ENCODE data around the gene GPR75.
"Not testable (repeated sequence)": the region's sequence is repeated elsewhere in the genome, so short reads cannot be mapped to it uniquely, and the experiment has no call there.

Gene GPR75

DNA sequence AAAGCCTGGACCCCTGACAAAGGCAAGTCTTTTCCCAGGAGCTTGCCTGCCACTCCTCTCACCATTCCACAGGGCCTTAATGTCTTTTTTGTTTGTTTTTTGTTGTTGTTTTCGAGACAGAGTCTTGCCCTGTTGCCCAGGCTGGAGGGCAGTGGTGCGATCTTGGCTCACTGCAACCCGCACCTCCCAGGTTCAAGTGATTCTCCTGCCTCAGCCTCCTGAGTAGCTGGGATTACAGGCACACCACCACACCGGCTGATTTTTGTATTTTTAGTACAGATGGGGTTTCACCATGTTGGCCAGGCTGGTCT is 29.8 kb downstream of the GPR75 start:
- H3K9me3 ChIP-seq (ENCODE audit: control insufficient read depth in 5 of 5, low read length in 5 of 5); H3K27me3 ChIP-seq (ENCODE audit: control insufficient read depth in 5 of 5, insufficient read depth in 4 of 5, low read length in 5 of 5); H3K36me3 ChIP-seq (ENCODE audit: control insufficient read depth in 5 of 5, insufficient read depth in 5 of 5, low read length in 5 of 5); H3K4me3 ChIP-seq (ENCODE audit: low read depth in 1 of 5, low read length in 5 of 5); H3K9ac ChIP-seq (ENCODE audit: low read length in 5 of 5); H3K27ac ChIP-seq (ENCODE audit: low read depth, low read length): not testable (repeated sequence)
- H3K4me1 ChIP-seq (ENCODE audit: control insufficient read depth in 5 of 5, insufficient read depth in 5 of 5, low read length in 5 of 5), result peaks cover 0 to 25% (median 10%) of the 10 kb centered on the region in 5 donors

GRCh38 chr2:53829273-53829979 is 30.3 kb downstream of the GPR75 start:
- no peak overlapping the region for H3K9ac ChIP-seq (ENCODE audit: low read length in 5 of 5)
- no peaks in the 10 kb centered on the region for H3K27me3 ChIP-seq (ENCODE audit: control insufficient read depth in 5 of 5, insufficient read depth in 4 of 5, low read length in 5 of 5)
- no peak overlapping the region for H3K27ac ChIP-seq (ENCODE audit: low read depth, low read length)
- peaks cover 0 to 8% (median 3%) of the 10 kb centered on the region in 5 donors for H3K36me3 ChIP-seq (ENCODE audit: control insufficient read depth in 5 of 5, insufficient read depth in 5 of 5, low read length in 5 of 5)
- H3K9me3 ChIP-seq (ENCODE audit: control insufficient read depth in 5 of 5, low read length in 5 of 5), result peaks cover 0 to 3% (median 0%) of the 10 kb centered on the region in 5 donors
- H3K4me1 ChIP-seq (ENCODE audit: control insufficient read depth in 5 of 5, insufficient read depth in 5 of 5, low read length in 5 of 5), result peaks cover 0 to 25% (median 10%) of the 10 kb centered on the region in 5 donors
- H3K4me3 ChIP-seq (ENCODE audit: low read depth in 1 of 5, low read length in 5 of 5), result no peak overlapping the region

- Histone ChIP-seq H3K27me3 (ENCODE audit: control insufficient read depth in 5 of 5, insufficient read depth in 4 of 5, low read length in 5 of 5) (no peaks in the 10 kb centered on the region), H3K9ac (ENCODE audit: low read length in 5 of 5) (no peak overlapping the region), H3K4me3 (ENCODE audit: low read depth in 1 of 5, low read length in 5 of 5) (no peak overlapping the region), H3K27ac (ENCODE audit: low read depth, low read length) (no peak overlapping the region), H3K36me3 (ENCODE audit: control insufficient read depth in 5 of 5, insufficient read depth in 5 of 5, low read length in 5 of 5) (peaks cover 0 to 6% (median 3%) of the 10 kb centered on the region in 5 donors), H3K9me3 (ENCODE audit: control insufficient read depth in 5 of 5, low read length in 5 of 5) (peaks cover 0 to 3% (median 0%) of the 10 kb centered on the region in 5 donors), H3K4me1 (ENCODE audit: control insufficient read depth in 5 of 5, insufficient read depth in 5 of 5, low read length in 5 of 5) (peaks cover 0 to 25% (median 10%) of the 10 kb centered on the region in 5 donors)
These were observed 31.4 kb downstream of the GPR75 start for GRCh38 chr2:53828331-53828730.

- peaks cover 0 to 6% (median 3%) of the 10 kb centered on the region in 5 donors for H3K36me3 ChIP-seq (ENCODE audit: control insufficient read depth in 5 of 5, insufficient read depth in 5 of 5, low read length in 5 of 5)
- H3K4me1 ChIP-seq (ENCODE audit: control insufficient read depth in 5 of 5, insufficient read depth in 5 of 5, low read length in 5 of 5), result peaks cover 0 to 25% (median 10%) of the 10 kb centered on the region in 5 donors
- no peaks in the 10 kb centered on the region for H3K27me3 ChIP-seq (ENCODE audit: control insufficient read depth in 5 of 5, insufficient read depth in 4 of 5, low read length in 5 of 5)
- H3K9ac ChIP-seq (ENCODE audit: low read length in 5 of 5), result no peak overlapping the region
- H3K27ac ChIP-seq (ENCODE audit: low read depth, low read length), result peak overlapping the region; percentile 38
- no peak overlapping the region for H3K4me3 ChIP-seq (ENCODE audit: low read depth in 1 of 5, low read length in 5 of 5)
- peaks cover 0 to 3% (median 0%) of the 10 kb centered on the region in 5 donors for H3K9me3 ChIP-seq (ENCODE audit: control insufficient read depth in 5 of 5, low read length in 5 of 5)
These were observed 32.2 kb downstream of the GPR75 start for GRCh38 chr2:53827398-53828175.

DNA sequence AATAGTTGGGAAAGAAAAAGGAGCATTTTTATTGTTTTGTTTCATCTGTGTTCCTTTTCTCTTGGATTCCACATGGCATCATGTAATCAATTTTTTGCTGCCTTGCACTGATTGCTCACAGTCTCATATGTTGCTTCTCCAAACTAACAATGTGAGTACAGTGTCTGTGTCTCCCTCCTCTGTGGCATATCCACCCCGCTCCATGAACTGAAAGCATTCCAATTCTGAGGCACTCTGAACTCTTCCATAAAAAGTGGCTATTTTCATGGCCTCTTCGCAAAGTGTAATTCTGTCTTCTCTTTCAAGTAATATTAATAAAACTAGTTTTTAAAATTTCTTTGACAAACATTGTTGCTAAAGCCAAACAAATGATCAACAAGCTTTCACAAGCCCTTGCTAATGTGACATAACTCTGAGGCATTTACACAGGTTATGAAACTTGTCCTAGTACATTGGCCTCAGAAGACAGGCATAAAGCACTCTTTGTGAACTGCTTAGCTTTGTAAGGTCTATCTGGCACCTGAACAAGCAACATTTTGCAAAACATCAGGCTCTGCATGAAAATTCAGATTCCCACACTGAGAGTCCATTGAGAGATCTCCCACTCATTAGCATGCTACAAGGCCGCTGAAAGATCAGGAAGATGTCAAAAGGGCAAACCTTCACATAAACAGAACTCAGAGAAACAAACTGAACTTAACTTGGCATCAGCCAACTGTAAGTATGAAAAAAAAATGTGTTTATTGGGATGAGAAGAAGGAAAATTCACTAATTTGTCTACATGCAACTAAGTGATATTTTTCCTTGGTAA is 33.0 kb downstream of the GPR75 start:
- Histone ChIP-seq H3K27ac (ENCODE audit: low read depth, low read length) (peak overlapping the region; percentile 38), H3K27me3 (ENCODE audit: control insufficient read depth in 5 of 5, insufficient read depth in 4 of 5, low read length in 5 of 5) (no peaks in the 10 kb centered on the region), H3K4me3 (ENCODE audit: low read depth in 1 of 5, low read length in 5 of 5) (no peak overlapping the region), H3K36me3 (ENCODE audit: control insufficient read depth in 5 of 5, insufficient read depth in 5 of 5, low read length in 5 of 5) (peaks cover 0 to 6% (median 3%) of the 10 kb centered on the region in 5 donors), H3K9me3 (ENCODE audit: control insufficient read depth in 5 of 5, low read length in 5 of 5) (peaks cover 0 to 3% (median 0%) of the 10 kb centered on the region in 5 donors), H3K4me1 (ENCODE audit: control insufficient read depth in 5 of 5, insufficient read depth in 5 of 5, low read length in 5 of 5) (peaks cover 0 to 25% (median 10%) of the 10 kb centered on the region in 5 donors), H3K9ac (ENCODE audit: low read length in 5 of 5) (no peak overlapping the region)

DNA sequence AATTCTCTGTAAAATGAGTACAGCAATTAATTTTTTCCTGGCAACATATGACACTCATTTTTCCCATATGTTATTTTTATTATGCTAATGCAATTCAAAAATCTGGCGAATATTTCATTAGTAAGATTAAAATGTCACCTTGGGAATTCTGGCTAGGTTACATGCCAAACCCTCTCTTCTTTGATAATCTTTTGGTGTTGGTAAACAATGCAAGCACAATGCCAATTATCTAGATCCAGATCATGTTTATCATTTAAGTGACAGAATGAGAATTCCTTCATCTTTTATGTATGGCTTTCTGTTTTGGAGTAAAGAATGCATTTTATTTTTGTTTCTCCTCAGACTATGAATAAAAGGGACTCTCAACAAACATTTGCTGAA is 33.7 kb downstream of the GPR75 start:
- H3K4me3 ChIP-seq (ENCODE audit: low read depth in 1 of 5, low read length in 5 of 5), result no peak overlapping the region
- H3K9me3 ChIP-seq (ENCODE audit: control insufficient read depth in 5 of 5, low read length in 5 of 5), result peaks cover 0 to 3% (median 0%) of the 10 kb centered on the region in 5 donors
- peaks cover 0 to 25% (median 10%) of the 10 kb centered on the region in 5 donors for H3K4me1 ChIP-seq (ENCODE audit: control insufficient read depth in 5 of 5, insufficient read depth in 5 of 5, low read length in 5 of 5)
- peak overlapping the region in 1 of 5 donors; percentile 6 for H3K9ac ChIP-seq (ENCODE audit: low read length in 5 of 5)
- no peaks in the 10 kb centered on the region for H3K36me3 ChIP-seq (ENCODE audit: control insufficient read depth in 5 of 5, insufficient read depth in 5 of 5, low read length in 5 of 5)
- H3K27ac ChIP-seq (ENCODE audit: low read depth, low read length), result peak overlapping the region; percentile 38
- no peaks in the 10 kb centered on the region for H3K27me3 ChIP-seq (ENCODE audit: control insufficient read depth in 5 of 5, insufficient read depth in 4 of 5, low read length in 5 of 5)

GRCh38 chr2:53823639-53824038 is 36.1 kb downstream of the GPR75 start:
- not testable (repeated sequence) for H3K27ac ChIP-seq (ENCODE audit: low read depth, low read length); H3K4me3 ChIP-seq (ENCODE audit: low read depth in 1 of 5, low read length in 5 of 5); H3K9ac ChIP-seq (ENCODE audit: low read length in 5 of 5); H3K27me3 ChIP-seq (ENCODE audit: control insufficient read depth in 5 of 5, insufficient read depth in 4 of 5, low read length in 5 of 5); H3K9me3 ChIP-seq (ENCODE audit: control insufficient read depth in 5 of 5, low read length in 5 of 5)
- peaks cover 0 to 13% (median 12%) of the 10 kb centered on the region in 5 donors for H3K36me3 ChIP-seq (ENCODE audit: control insufficient read depth in 5 of 5, insufficient read depth in 5 of 5, low read length in 5 of 5)
- peaks cover 0 to 31% (median 10%) of the 10 kb centered on the region in 5 donors for H3K4me1 ChIP-seq (ENCODE audit: control insufficient read depth in 5 of 5, insufficient read depth in 5 of 5, low read length in 5 of 5)

- H3K36me3 ChIP-seq (ENCODE audit: control insufficient read depth in 5 of 5, insufficient read depth in 5 of 5, low read length in 5 of 5), result peaks cover 8 to 24% (median 12%) of the 10 kb centered on the region in 5 donors
- H3K27ac ChIP-seq (ENCODE audit: low read depth, low read length), result no peak overlapping the region
- H3K4me1 ChIP-seq (ENCODE audit: control insufficient read depth in 5 of 5, insufficient read depth in 5 of 5, low read length in 5 of 5), result peaks cover 0 to 22% (median 4%) of the 10 kb centered on the region in 5 donors
- H3K4me3 ChIP-seq (ENCODE audit: low read depth in 1 of 5, low read length in 5 of 5), result no peak overlapping the region
- H3K27me3 ChIP-seq (ENCODE audit: control insufficient read depth in 5 of 5, insufficient read depth in 4 of 5, low read length in 5 of 5), result no peaks in the 10 kb centered on the region
- no peak overlapping the region for H3K9ac ChIP-seq (ENCODE audit: low read length in 5 of 5)
- H3K9me3 ChIP-seq (ENCODE audit: control insufficient read depth in 5 of 5, low read length in 5 of 5), result no peaks in the 10 kb centered on the region
These were observed 38.0 kb downstream of the GPR75 start for GRCh38 chr2:53821810-53822209.

DNA sequence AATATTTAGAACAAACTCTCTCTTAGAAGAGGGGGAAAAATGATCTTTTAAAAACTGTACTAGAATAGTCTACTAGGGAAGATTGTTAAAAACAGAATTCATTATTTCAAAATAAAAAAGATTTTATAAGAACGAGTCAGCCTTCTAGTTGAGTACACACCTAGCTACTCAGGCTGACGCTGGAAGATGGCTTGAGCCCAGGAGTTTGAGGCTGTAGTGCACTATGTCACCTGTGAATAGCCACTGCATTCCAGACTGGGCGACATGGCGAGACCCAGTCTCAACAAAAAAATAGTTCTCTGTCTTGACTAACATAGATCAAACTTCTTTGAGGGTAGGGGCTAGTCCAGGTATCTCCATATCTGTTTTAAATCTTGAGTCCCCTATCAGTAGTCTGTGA is 39.1 kb downstream of the GPR75 start:
- Histone ChIP-seq H3K36me3 (ENCODE audit: control insufficient read depth in 5 of 5, insufficient read depth in 5 of 5, low read length in 5 of 5) (peaks cover 8 to 31% (median 15%) of the 10 kb centered on the region in 5 donors), H3K4me3 (ENCODE audit: low read depth in 1 of 5, low read length in 5 of 5) (no peak overlapping the region), H3K4me1 (ENCODE audit: control insufficient read depth in 5 of 5, insufficient read depth in 5 of 5, low read length in 5 of 5) (peaks cover 0 to 13% (median 0%) of the 10 kb centered on the region in 5 donors), H3K27ac (ENCODE audit: low read depth, low read length) (no peak overlapping the region), H3K9me3 (ENCODE audit: control insufficient read depth in 5 of 5, low read length in 5 of 5) (no peaks in the 10 kb centered on the region), H3K27me3 (ENCODE audit: control insufficient read depth in 5 of 5, insufficient read depth in 4 of 5, low read length in 5 of 5) (no peaks in the 10 kb centered on the region), H3K9ac (ENCODE audit: low read length in 5 of 5) (no peak overlapping the region)
